Measurements from ENCODE around the gene CENPT.

- TF ChIP-seq POLR2AphosphoS5 (IDR thresholded peaks at IDR 0.05) (no peak), POLR2A (IDR thresholded peaks at IDR 0.05) (no peak), EP300 (IDR thresholded peaks at IDR 0.05) (no peak)
- TF ChIP-seq, protein P1, sequence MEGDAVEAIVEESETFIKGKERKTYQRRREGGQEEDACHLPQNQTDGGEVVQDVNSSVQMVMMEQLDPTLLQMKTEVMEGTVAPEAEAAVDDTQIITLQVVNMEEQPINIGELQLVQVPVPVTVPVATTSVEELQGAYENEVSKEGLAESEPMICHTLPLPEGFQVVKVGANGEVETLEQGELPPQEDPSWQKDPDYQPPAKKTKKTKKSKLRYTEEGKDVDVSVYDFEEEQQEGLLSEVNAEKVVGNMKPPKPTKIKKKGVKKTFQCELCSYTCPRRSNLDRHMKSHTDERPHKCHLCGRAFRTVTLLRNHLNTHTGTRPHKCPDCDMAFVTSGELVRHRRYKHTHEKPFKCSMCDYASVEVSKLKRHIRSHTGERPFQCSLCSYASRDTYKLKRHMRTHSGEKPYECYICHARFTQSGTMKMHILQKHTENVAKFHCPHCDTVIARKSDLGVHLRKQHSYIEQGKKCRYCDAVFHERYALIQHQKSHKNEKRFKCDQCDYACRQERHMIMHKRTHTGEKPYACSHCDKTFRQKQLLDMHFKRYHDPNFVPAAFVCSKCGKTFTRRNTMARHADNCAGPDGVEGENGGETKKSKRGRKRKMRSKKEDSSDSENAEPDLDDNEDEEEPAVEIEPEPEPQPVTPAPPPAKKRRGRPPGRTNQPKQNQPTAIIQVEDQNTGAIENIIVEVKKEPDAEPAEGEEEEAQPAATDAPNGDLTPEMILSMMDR (IDR thresholded peaks at IDR 0.05), result no peak
Measured at GRCh38 chr16:67834242-67834614, 13.3 kb downstream of the CENPT start.

Data from upper lobe of left lung (tissue), 4 donors.